ENCODE data around the gene AP2M1. TPM values are rescaled to one million over a fixed set of nuclear protein-coding genes. Genes with fewer than 3 reads are reported as not detected.

The AP2M1 gene
- polyA plus RNA-seq, 1 experiment = 963 TPM

DNA sequence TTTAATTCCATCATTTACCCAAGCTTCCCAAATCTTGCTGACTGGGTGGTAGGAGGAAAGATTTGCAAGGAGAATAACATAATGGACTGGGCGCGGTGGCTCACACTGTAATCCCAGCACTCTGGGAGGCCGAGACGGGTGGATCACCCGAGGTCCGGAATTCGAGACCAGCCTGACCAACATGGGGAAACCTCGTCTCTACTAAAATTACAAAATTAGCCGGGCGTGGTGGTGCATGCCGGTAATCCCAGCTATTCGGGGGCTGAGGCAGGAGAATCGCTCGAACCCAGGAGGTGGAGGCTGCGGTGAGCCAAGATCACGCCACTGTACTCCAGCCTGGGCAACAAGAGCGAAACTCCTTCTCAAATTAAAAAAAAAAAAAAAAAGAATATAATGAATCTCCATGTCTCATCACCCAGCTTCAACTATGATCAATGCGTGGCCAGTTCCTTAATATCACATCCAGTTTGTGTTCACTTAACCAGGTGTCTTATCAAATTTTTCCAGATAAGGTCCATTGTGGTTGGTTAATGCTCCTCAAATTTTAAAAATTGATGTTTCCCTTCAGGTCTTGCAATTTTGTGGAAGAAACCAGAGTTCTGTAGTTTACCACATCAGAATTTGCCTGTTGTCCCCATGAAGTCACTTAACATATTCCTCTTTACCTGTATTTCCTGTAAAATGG, 10.0 kb downstream of the AP2M1 start:
- POLR2A ChIA-PET = interaction anchor here (0.6 to 2.4 kb wide), 3 partner anchors 8 to 32 kb away, joined by 11 to 28 read pairs (median 16); partner anchors contain the start of gene AP2M1

DNA sequence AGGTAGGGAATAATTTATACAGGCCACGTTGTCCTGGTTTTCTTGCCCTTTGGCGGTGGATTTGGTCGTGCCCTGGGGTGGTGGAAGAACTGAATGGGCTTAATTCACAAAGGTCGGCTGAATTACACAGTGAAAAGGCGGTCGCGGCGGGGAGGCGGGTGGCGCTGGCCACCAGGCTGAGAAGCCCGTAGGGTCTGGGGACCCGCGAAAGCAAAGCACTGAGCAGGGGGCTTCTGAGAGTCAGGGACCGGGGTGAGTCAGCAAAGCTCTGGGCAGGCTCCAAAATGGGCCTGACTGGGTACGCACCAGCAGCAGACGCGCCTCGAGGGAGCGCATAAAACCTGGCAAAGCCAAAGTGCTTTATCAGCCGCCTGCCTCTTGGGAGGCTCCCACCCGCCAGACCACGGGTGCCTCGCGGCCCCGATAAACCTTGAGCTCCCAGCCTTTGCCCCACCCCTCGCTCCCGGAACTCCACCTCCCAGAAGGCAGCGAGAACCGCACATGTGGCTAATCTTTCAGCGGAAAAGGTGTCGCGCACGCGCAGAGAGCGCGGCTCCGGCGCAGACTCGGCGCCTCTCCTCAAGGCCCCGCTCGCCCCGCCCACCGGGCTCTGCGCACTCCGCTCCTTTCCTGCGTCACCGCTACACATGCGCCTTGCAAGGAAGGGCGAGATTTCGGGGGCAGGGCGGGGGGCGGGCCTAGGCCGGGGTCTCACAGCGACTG, 11.0 kb downstream of the AP2M1 start:
- H3K4me3 ChIP-seq (ENCODE audit: low read depth, low read length) = peak overlapping the region; percentile 100
- CTCF ChIA-PET = interaction anchor here (0.6 to 2.3 kb wide), 3 partner anchors 42 to 1502 kb away, joined by 3 to 8 read pairs (median 4); partner anchors contain the start of gene EEF1AKMT4
- TF ChIP-seq, protein P1, sequence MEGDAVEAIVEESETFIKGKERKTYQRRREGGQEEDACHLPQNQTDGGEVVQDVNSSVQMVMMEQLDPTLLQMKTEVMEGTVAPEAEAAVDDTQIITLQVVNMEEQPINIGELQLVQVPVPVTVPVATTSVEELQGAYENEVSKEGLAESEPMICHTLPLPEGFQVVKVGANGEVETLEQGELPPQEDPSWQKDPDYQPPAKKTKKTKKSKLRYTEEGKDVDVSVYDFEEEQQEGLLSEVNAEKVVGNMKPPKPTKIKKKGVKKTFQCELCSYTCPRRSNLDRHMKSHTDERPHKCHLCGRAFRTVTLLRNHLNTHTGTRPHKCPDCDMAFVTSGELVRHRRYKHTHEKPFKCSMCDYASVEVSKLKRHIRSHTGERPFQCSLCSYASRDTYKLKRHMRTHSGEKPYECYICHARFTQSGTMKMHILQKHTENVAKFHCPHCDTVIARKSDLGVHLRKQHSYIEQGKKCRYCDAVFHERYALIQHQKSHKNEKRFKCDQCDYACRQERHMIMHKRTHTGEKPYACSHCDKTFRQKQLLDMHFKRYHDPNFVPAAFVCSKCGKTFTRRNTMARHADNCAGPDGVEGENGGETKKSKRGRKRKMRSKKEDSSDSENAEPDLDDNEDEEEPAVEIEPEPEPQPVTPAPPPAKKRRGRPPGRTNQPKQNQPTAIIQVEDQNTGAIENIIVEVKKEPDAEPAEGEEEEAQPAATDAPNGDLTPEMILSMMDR (IDR thresholded peaks at IDR 0.05; ENCODE audit: low read depth, low read length) = no peak
- peak overlapping the region; percentile 79 for H3K27ac ChIP-seq (ENCODE audit: low read depth, low read length)
- no peaks in the 10 kb centered on the region for H3K9me3 ChIP-seq (ENCODE audit: control insufficient read depth, insufficient read depth, low read length)
- H3K27me3 ChIP-seq (ENCODE audit: control insufficient read depth, insufficient read depth, low read length) = no peaks in the 10 kb centered on the region
- DNase-seq (ENCODE audit: low read depth, low spot score) = peak; percentile 98
- POLR2A ChIA-PET = interaction anchor here (1.4 to 2.4 kb wide), 4 partner anchors 9 to 51 kb away, joined by 5 to 28 read pairs (median 11); partner anchors contain the start of genes AP2M1 and EIF2B5

More for the DNA sequence above, 10.0 kb downstream of the AP2M1 start:
- Histone ChIP-seq H3K4me3 (ENCODE audit: low read depth, low read length) (no peak overlapping the region), H3K27me3 (ENCODE audit: control insufficient read depth, insufficient read depth, low read length) (no peaks in the 10 kb centered on the region), H3K9me3 (ENCODE audit: control insufficient read depth, insufficient read depth, low read length) (no peaks in the 10 kb centered on the region), H3K27ac (ENCODE audit: low read depth, low read length) (no peak overlapping the region)
- DNase-seq (ENCODE audit: low read depth, low spot score) = no peak
- CTCF ChIA-PET = interaction anchor here (0.8 kb wide), 2 partner anchors 65 to 289 kb away, joined by 3 to 4 read pairs; partner anchors contain the start of gene EEF1AKMT4
- TF ChIP-seq, protein P1 (IDR thresholded peaks at IDR 0.05; ENCODE audit: low read depth, low read length) = no peak

GRCh38 chr3:184186184-184186901, 11.7 kb downstream of the AP2M1 start, which contains the start of gene ABCF3:
Gene ABCF3 (plus strand): TSS chr3:184186199. CDS start chr3:184186208, 9 bp downstream.
- peak within 1 kb of the TSS; percentile 100 for H3K4me3 ChIP-seq (ENCODE audit: low read depth, low read length)
- no peaks in the 10 kb centered on the region for H3K27me3 ChIP-seq (ENCODE audit: control insufficient read depth, insufficient read depth, low read length)
- TF ChIP-seq, protein P1 (IDR thresholded peaks at IDR 0.05; ENCODE audit: low read depth, low read length) = no peak
- H3K27ac ChIP-seq (ENCODE audit: low read depth, low read length) = peak within 1 kb of the TSS; percentile 79
- CTCF ChIA-PET = interaction anchor here (0.6 to 2.3 kb wide), 6 partner anchors 41 to 1503 kb away, joined by 3 to 8 read pairs (median 4); partner anchors contain the start of gene EEF1AKMT4
- DNase-seq (ENCODE audit: low read depth, low spot score) = no peak
- POLR2A ChIA-PET = interaction anchor here (1.4 to 2.4 kb wide), 4 partner anchors 10 to 51 kb away, joined by 5 to 28 read pairs (median 11); partner anchors contain the start of genes AP2M1 and EIF2B5
- no peaks in the 10 kb centered on the region for H3K9me3 ChIP-seq (ENCODE audit: control insufficient read depth, insufficient read depth, low read length)

GRCh38 chr3:184186902-184187207, 12.2 kb downstream of the AP2M1 start:
- Histone ChIP-seq H3K4me3 (ENCODE audit: low read depth, low read length) (peak overlapping the region; percentile 100), H3K27me3 (ENCODE audit: control insufficient read depth, insufficient read depth, low read length) (no peaks in the 10 kb centered on the region), H3K27ac (ENCODE audit: low read depth, low read length) (no peak overlapping the region), H3K9me3 (ENCODE audit: control insufficient read depth, insufficient read depth, low read length) (no peaks in the 10 kb centered on the region)
- POLR2A ChIA-PET = interaction anchor here (1.9 to 2.4 kb wide), 3 partner anchors 10 to 30 kb away, joined by 5 to 28 read pairs (median 16); partner anchors contain the start of gene AP2M1
- CTCF ChIA-PET = interaction anchor here (0.8 to 2.3 kb wide), 4 partner anchors 41 to 291 kb away, joined by 3 to 8 read pairs (median 4); partner anchors contain the start of gene EEF1AKMT4
- TF ChIP-seq, protein P1 (IDR thresholded peaks at IDR 0.05; ENCODE audit: low read depth, low read length) = no peak
- no peak for DNase-seq (ENCODE audit: low read depth, low spot score)

Data from AG04450 (cell line).